HCT116 (cell line): ENCODE measurements around the gene CFAP92. TPM values are rescaled to one million over a fixed set of nuclear protein-coding genes. Genes with fewer than 3 reads are reported as not detected.

Experiments used
- ATAC-seq: fragments of 200-7000 bp; cut with Tn5 transposase; 2 replicates; pipeline ENCODE4 v1.9.1; 2020; ENCODE audit warnings: mild to moderate bottlenecking, moderate library complexity
- BruUV-seq: library from RNA; stranded (reverse); fragments of 400-500 nt; replicated peaks from 2 replicates; lab custom pipeline; 2021; lab: Mats Ljungman, UMichigan
- CTCF ChIA-PET: fragments of 300-600 bp; sonication (Branson Sonifier 250); formaldehyde crosslinking; loops from one replicate; lab custom pipeline; 2021; ENCODE audit warnings: antibody characterized with exemption; lab: Charles Lee
- POLR2A ChIA-PET: fragments of 300-600, 350-600 bp; sonication (Branson Sonifier 250); formaldehyde crosslinking; loops from one replicate; lab custom pipeline; 2021; ENCODE audit warnings: antibody characterized with exemption; lab: Charles Lee
- RAD21 ChIA-PET, 2 experiments: fragments of 300-600 bp; sonication (Branson Sonifier 250); formaldehyde crosslinking; loops; one replicate each; lab custom pipeline; 2023; ENCODE audit warnings: low total read pairs in 2 of 2; ENCODE audit not compliant: uncharacterized antibody in 2 of 2, unreplicated experiment in 2 of 2, low non-redundant PET in 1 of 2; lab: Charles Lee
- DNase-seq: peaks from one replicate; pipeline ENCODE4 v3.0.0-alpha.2; 2010; ENCODE audit warnings: low read depth, low spot score
- H2AFZ ChIP-seq: fragments of 200-600 bp; shearing (Covaris generic), sonication (generic); 2 replicates; pipeline ENCODE4 v1.6.1; 2017; ENCODE audit warnings: low read depth, mixed run types, mixed read lengths, antibody characterized with exemption, low read length; ENCODE audit not compliant: poor library complexity, severe bottlenecking
- H3K27ac ChIP-seq: 2 replicates; pipeline ENCODE4 v1.5.1; 2012; ENCODE audit warnings: low read depth, low read length
- H3K27me3 ChIP-seq: fragments of 200-600 bp; sonication (generic); 2 replicates; pipeline ENCODE4 v1.6.1; 2016; ENCODE audit warnings: mixed run types, low read length, mixed read lengths; ENCODE audit not compliant: insufficient read depth
- H3K36me3 ChIP-seq, 2 experiments: fragments of 200-500 bp in 1 of 2; fragments of 200-600 bp in 1 of 2; sonication (Bioruptor generic) in 1 of 2; sonication (generic) in 1 of 2; 2 replicates each; pipeline versions ENCODE4 v1.5.1 to v1.6.1; 2014 to 2016; ENCODE audit warnings: low read length in 2 of 2, inconsistent platforms in 1 of 2, mixed read lengths in 1 of 2, mixed run types in 1 of 2; ENCODE audit not compliant: insufficient read depth in 2 of 2, control insufficient read depth in 1 of 2
- H3K4me1 ChIP-seq, 2 experiments: fragments of 200-600 bp in 1 of 2; sonication (generic) in 1 of 2; 2 replicates each; pipeline versions ENCODE4 v1.5.1 to v1.6.1; 2012 to 2017; ENCODE audit warnings: low read length in 2 of 2, inconsistent platforms in 1 of 2, mild to moderate bottlenecking in 1 of 2, mixed read lengths in 1 of 2, mixed run types in 1 of 2, moderate library complexity in 1 of 2; ENCODE audit not compliant: insufficient read depth in 2 of 2, control insufficient read depth in 1 of 2
- H3K4me2 ChIP-seq: fragments of 200-600 bp; sonication (generic); 2 replicates; pipeline ENCODE4 v1.6.1; 2017; ENCODE audit warnings: mixed run types, low read length, mixed read lengths
- H3K4me3 ChIP-seq, 2 experiments: fragments of 200-600 bp in 1 of 2; sonication (generic) in 1 of 2; replicated peaks in 1 of 2; 2 replicates each; pipeline ENCODE4 v1.5.1; 2011 to 2016; ENCODE audit warnings: low read length in 2 of 2, control low read depth in 1 of 2, low read depth in 1 of 2, mild to moderate bottlenecking in 1 of 2, mixed read lengths in 1 of 2, mixed run types in 1 of 2
- H3K79me2 ChIP-seq: fragments of 200-600 bp; sonication (generic); 2 replicates; pipeline ENCODE4 v1.6.1; 2017; ENCODE audit warnings: mild to moderate bottlenecking, mixed run types, low read length, moderate library complexity, mixed read lengths; ENCODE audit not compliant: insufficient read depth
- H3K9ac ChIP-seq: fragments of 200-600 bp; sonication (generic); 2 replicates; pipeline ENCODE4 v1.6.1; 2016; ENCODE audit warnings: low read length, mixed read lengths
- H3K9me2 ChIP-seq: fragments of 200-600 bp; sonication (generic), shearing (Covaris generic); 2 replicates; pipeline ENCODE4 v1.6.1; 2017; ENCODE audit warnings: mixed run types, mild to moderate bottlenecking, moderate library complexity; ENCODE audit not compliant: insufficient read depth
- H3K9me3 ChIP-seq, 2 experiments: fragments of 200-500 bp in 1 of 2; fragments of 200-600 bp in 1 of 2; sonication (Bioruptor generic) in 1 of 2; sonication (generic) in 1 of 2; 2 replicates each; pipeline ENCODE4 v1.6.1; 2014 to 2017; ENCODE audit warnings: low read length in 2 of 2, mixed read lengths in 2 of 2, inconsistent platforms in 1 of 2, low read depth in 1 of 2, mild to moderate bottlenecking in 1 of 2, mixed run types in 1 of 2, moderate library complexity in 1 of 2; ENCODE audit not compliant: control insufficient read depth in 1 of 2, insufficient read depth in 1 of 2
- H4K20me1 ChIP-seq: fragments of 200-600 bp; sonication (generic), shearing (Covaris generic); 2 replicates; pipeline ENCODE4 v1.6.1; 2017; ENCODE audit warnings: mixed run types, mild to moderate bottlenecking, moderate library complexity; ENCODE audit not compliant: insufficient read depth
- ATF3 ChIP-seq: IDR thresholded peaks from 2 replicates; pipeline ENCODE4 v1.6.1; 2012
- CBX3 ChIP-seq: IDR thresholded peaks from 2 replicates; pipeline ENCODE4 v1.6.1; 2012; ENCODE audit warnings: low read depth
- CEBPB ChIP-seq: IDR thresholded peaks from 2 replicates; pipeline ENCODE4 v1.6.1; 2012; ENCODE audit warnings: low read depth
- EGR1 ChIP-seq: IDR thresholded peaks from 2 replicates; pipeline ENCODE4 v1.6.1; 2012; ENCODE audit warnings: low read depth
- ELF1 ChIP-seq: IDR thresholded peaks from 2 replicates; pipeline ENCODE4 v1.6.1; 2012; ENCODE audit warnings: low read depth, borderline replicate concordance
- EZH2 ChIP-seq: fragments of 200-600 bp; sonication (generic); IDR thresholded peaks from 2 replicates; pipeline ENCODE4 v1.6.1; 2017; ENCODE audit warnings: antibody characterized with exemption, mixed run types
- EZH2phosphoT487 ChIP-seq: fragments of 200-600 bp; IDR thresholded peaks from 2 replicates; pipeline ENCODE4 v1.6.1; 2018; ENCODE audit warnings: antibody characterized with exemption, borderline replicate concordance
- FOSL1 ChIP-seq: IDR thresholded peaks from 2 replicates; pipeline ENCODE4 v1.6.1; 2012; ENCODE audit warnings: low read depth
- JUND ChIP-seq: IDR thresholded peaks from 2 replicates; pipeline ENCODE4 v1.6.1; 2012
- MAX ChIP-seq: IDR thresholded peaks from 2 replicates; pipeline ENCODE4 v1.6.1; 2012
- POLR2A ChIP-seq: IDR thresholded peaks from 2 replicates; pipeline ENCODE4 v1.7.0; 2011; ENCODE audit warnings: borderline replicate concordance; ENCODE audit not compliant: insufficient read depth, insufficient read length; ENCODE audit errors: extremely low read depth
- POLR2AphosphoS5 ChIP-seq: IDR thresholded peaks from 2 replicates; pipeline ENCODE4 v1.6.1; 2011; ENCODE audit warnings: mild to moderate bottlenecking, low read depth, low read length, moderate library complexity
- RAD21 ChIP-seq: IDR thresholded peaks from 2 replicates; pipeline ENCODE4 v1.6.1; 2012; ENCODE audit warnings: low read depth, mild to moderate bottlenecking
- SIN3A ChIP-seq: IDR thresholded peaks from 2 replicates; pipeline ENCODE4 v1.6.1; 2012; ENCODE audit warnings: low read depth
- SP1 ChIP-seq: IDR thresholded peaks from 2 replicates; pipeline ENCODE4 v1.6.1; 2012; ENCODE audit warnings: low read depth
- TCF7L2 ChIP-seq: IDR thresholded peaks from 2 replicates; pipeline ENCODE4 v1.7.0; 2011; ENCODE audit warnings: borderline replicate concordance, inconsistent platforms; ENCODE audit not compliant: insufficient read depth, insufficient read length; ENCODE audit errors: extremely low read depth
- ZBTB33 ChIP-seq: IDR thresholded peaks from 2 replicates; pipeline ENCODE4 v1.6.1; 2011; ENCODE audit warnings: mild to moderate bottlenecking, low read length, moderate library complexity; ENCODE audit not compliant: insufficient replicate concordance; ENCODE audit errors: extremely low read depth
- ZFX ChIP-seq: fragments of 450-650 bp; IDR thresholded peaks from 2 replicates; pipeline ENCODE4 v1.6.1; 2017
- ZNF274 ChIP-seq: fragments of 200-500 bp; sonication (Bioruptor generic); IDR thresholded peaks from 2 replicates; pipeline ENCODE4 v1.6.1; 2014; ENCODE audit warnings: mild to moderate bottlenecking, low read depth, low read length, inconsistent platforms
- intact Hi-C: fragments of 100-400 bp; cut with micrococcal nuclease; formaldehyde crosslinking; loops from 2 replicates; pipeline ENCODE4 v1.10.0; 2022
- total RNA-seq: library from RNA; stranded (reverse); gene quantifications from one replicate; pipeline ENCODE4 v1.2.1, GENCODE V29; 2021; ENCODE audit not compliant: unreplicated experiment

CFAP92 gene
- total RNA-seq, 1 experiment from 2014 or later: 3.6 TPM

- no peak for TF ChIP-seq TCF7L2
- no peak for TF ChIP-seq RAD21
- no peak for TF ChIP-seq EGR1
- no peak for TF ChIP-seq ZNF274
- no peak for TF ChIP-seq JUND
- TF ChIP-seq ELF1: no peak
- no peak for TF ChIP-seq SIN3A
- no peak for TF ChIP-seq EZH2
- no peak for TF ChIP-seq POLR2AphosphoS5
- no peak for TF ChIP-seq EZH2phosphoT487
- no peak for TF ChIP-seq POLR2A
- no peak for TF ChIP-seq CBX3
- TF ChIP-seq FOSL1: no peak
- TF ChIP-seq MAX: no peak
Observed at GRCh38 chr3:128910006-128910405, 83.9 kb downstream of the CFAP92 start (continued).

- Histone ChIP-seq H3K79me2 (no peaks in the 10 kb centered on the region), H3K9ac (no peak overlapping the region), H4K20me1 (no peaks in the 10 kb centered on the region), H3K4me2 (no peak overlapping the region)
- no peak for DNase-seq
- no TSS peak for BruUV-seq
- no peak for TF ChIP-seq EZH2
- no peak for TF ChIP-seq ELF1
- TF ChIP-seq FOSL1: no peak
- no peak for TF ChIP-seq ZFX
- TF ChIP-seq SP1: no peak
- TF ChIP-seq CBX3: no peak
- no peak for TF ChIP-seq ZBTB33
- TF ChIP-seq TCF7L2: no peak
- no peak for TF ChIP-seq POLR2AphosphoS5
- no peak for TF ChIP-seq JUND
- no peak for TF ChIP-seq ZNF274
- TF ChIP-seq ATF3: no peak
- TF ChIP-seq POLR2A: no peak
- TF ChIP-seq EGR1: no peak
- TF ChIP-seq CEBPB: no peak
- TF ChIP-seq MAX: no peak
- TF ChIP-seq, all 23 proteins: peak for 0
- Histone ChIP-seq H3K27me3 (no peaks in the 10 kb centered on the region), H3K9me2 (no peaks in the 10 kb centered on the region), H3K4me1 (no peaks in the 10 kb centered on the region), H3K36me3 (peaks cover 33 to 60% of the 10 kb centered on the region in 2 experiments), H2AFZ (no peak overlapping the region), H3K4me3 (no peak overlapping the region), H3K9me3 (no peaks in the 10 kb centered on the region), H3K27ac (no peak overlapping the region)
- ChIA-PET POLR2A (no interaction called here), CTCF (no interaction called here), RAD21 (no interaction called here)
- intact Hi-C loops: no loop called here
- ATAC-seq: no peak
Observed at GRCh38 chr3:128908951-128909350, 84.9 kb downstream of the CFAP92 start.
